Lower leg skin (tissue), 3 donors: ENCODE measurements around the gene SUDS3.
"Not testable (repeated sequence)": the region's sequence is repeated elsewhere in the genome, so short reads cannot be mapped to it uniquely, and the experiment has no call there.

ENCODE experiments used
- POLR2A ChIP-seq, 2 donors: fragments of 450-650 bp; IDR thresholded peaks; one replicate each; pipeline ENCODE4 v1.6.1; 2016 to 2017; ENCODE audit warnings: antibody characterized with exemption in 2 of 2, mild to moderate bottlenecking in 1 of 2, moderate library complexity in 1 of 2
- TF ChIP-seq, protein P1 (sequence below), 3 donors: fragments of 450-650 bp; IDR thresholded peaks; one replicate each; pipeline ENCODE4 v1.5.1; 2016; ENCODE audit warnings: antibody characterized with exemption in 3 of 3, mild to moderate bottlenecking in 3 of 3, moderate library complexity in 2 of 3

DNA sequence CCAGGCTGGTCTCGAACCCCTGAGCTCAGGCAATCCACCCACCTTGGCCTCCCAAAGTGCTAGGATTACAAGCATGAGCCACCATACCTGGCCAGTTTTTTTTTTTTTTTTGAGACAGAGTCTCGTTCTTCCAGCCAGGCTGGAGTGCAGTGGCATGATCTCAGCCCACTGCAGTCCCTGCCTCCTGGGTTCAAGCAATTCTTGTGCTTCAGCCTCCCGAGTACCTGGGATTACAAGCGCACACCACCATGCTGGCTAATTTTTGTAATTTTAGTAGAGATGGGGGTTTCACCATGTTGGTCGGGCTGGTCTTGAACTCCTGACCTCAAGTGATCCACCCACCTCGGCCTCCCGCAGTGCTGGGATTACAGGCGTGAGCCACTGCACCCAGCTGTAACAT lies 31.9 kb downstream of the SUDS3 start:
- TF ChIP-seq, protein P1, sequence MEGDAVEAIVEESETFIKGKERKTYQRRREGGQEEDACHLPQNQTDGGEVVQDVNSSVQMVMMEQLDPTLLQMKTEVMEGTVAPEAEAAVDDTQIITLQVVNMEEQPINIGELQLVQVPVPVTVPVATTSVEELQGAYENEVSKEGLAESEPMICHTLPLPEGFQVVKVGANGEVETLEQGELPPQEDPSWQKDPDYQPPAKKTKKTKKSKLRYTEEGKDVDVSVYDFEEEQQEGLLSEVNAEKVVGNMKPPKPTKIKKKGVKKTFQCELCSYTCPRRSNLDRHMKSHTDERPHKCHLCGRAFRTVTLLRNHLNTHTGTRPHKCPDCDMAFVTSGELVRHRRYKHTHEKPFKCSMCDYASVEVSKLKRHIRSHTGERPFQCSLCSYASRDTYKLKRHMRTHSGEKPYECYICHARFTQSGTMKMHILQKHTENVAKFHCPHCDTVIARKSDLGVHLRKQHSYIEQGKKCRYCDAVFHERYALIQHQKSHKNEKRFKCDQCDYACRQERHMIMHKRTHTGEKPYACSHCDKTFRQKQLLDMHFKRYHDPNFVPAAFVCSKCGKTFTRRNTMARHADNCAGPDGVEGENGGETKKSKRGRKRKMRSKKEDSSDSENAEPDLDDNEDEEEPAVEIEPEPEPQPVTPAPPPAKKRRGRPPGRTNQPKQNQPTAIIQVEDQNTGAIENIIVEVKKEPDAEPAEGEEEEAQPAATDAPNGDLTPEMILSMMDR (IDR thresholded peaks at IDR 0.05) = not testable (repeated sequence)
- TF ChIP-seq POLR2A (IDR thresholded peaks at IDR 0.05) = not testable (repeated sequence)
